ENCODE measurements around the gene LPA.

Gene LPA

GRCh38 chr6:160510199-160510598, 153.9 kb downstream of the LPA start:
- H3K4me3 ChIP-seq (ENCODE audit: low read depth, low read length) = no peak overlapping the region
- in situ Hi-C loops (cut with HindIII; ENCODE audit: low sequenced_read_pairs) = no loop called here
- DNase-seq (ENCODE audit: low read depth) = no peak
- TF ChIP-seq CTCF (IDR thresholded peaks at IDR 0.05; ENCODE audit: low read depth, low read length, missing control alignments) = no peak

- no peak for DNase-seq (ENCODE audit: low read depth)
Measured at GRCh38 chr6:160509610-160510009, 154.5 kb downstream of the LPA start.

GRCh38 chr6:160508599-160508998, 155.5 kb downstream of the LPA start:
- DNase-seq (ENCODE audit: low read depth) = no peak
- TF ChIP-seq CTCF (IDR thresholded peaks at IDR 0.05; ENCODE audit: low read depth, low read length, missing control alignments) = no peak
- in situ Hi-C loops (cut with HindIII; ENCODE audit: low sequenced_read_pairs) = no loop called here
- no peak overlapping the region for H3K4me3 ChIP-seq (ENCODE audit: low read depth, low read length)

More at GRCh38 chr6:160509610-160510009, 154.5 kb downstream of the LPA start:
- H3K4me3 ChIP-seq (ENCODE audit: low read depth, low read length) = no peak overlapping the region
- no peak for TF ChIP-seq CTCF (IDR thresholded peaks at IDR 0.05; ENCODE audit: low read depth, low read length, missing control alignments)
- in situ Hi-C loops (cut with HindIII; ENCODE audit: low sequenced_read_pairs) = no loop called here

GRCh38 chr6:160507420-160507819, 156.7 kb downstream of the LPA start:
- DNase-seq (ENCODE audit: low read depth) = no peak
- TF ChIP-seq CTCF (IDR thresholded peaks at IDR 0.05; ENCODE audit: low read depth, low read length, missing control alignments) = no peak
- in situ Hi-C loops (cut with HindIII; ENCODE audit: low sequenced_read_pairs) = no loop called here
- no peak overlapping the region for H3K4me3 ChIP-seq (ENCODE audit: low read depth, low read length)

- no peak for DNase-seq (ENCODE audit: low read depth)
- TF ChIP-seq CTCF (IDR thresholded peaks at IDR 0.05; ENCODE audit: low read depth, low read length, missing control alignments) = no peak
- no peak overlapping the region for H3K4me3 ChIP-seq (ENCODE audit: low read depth, low read length)
- in situ Hi-C loops (cut with HindIII; ENCODE audit: low sequenced_read_pairs) = no loop called here
Measured at GRCh38 chr6:160505970-160506369, 158.1 kb downstream of the LPA start.

GRCh38 chr6:160500639-160501038, 163.4 kb downstream of the LPA start:
- in situ Hi-C loops (cut with HindIII; ENCODE audit: low sequenced_read_pairs) = no loop called here
- no peak overlapping the region for H3K4me3 ChIP-seq (ENCODE audit: low read depth, low read length)
- DNase-seq (ENCODE audit: low read depth) = no peak
- no peak for TF ChIP-seq CTCF (IDR thresholded peaks at IDR 0.05; ENCODE audit: low read depth, low read length, missing control alignments)

- no peak for DNase-seq (ENCODE audit: low read depth)
- no peak overlapping the region for H3K4me3 ChIP-seq (ENCODE audit: low read depth, low read length)
- no peak for TF ChIP-seq CTCF (IDR thresholded peaks at IDR 0.05; ENCODE audit: low read depth, low read length, missing control alignments)
- in situ Hi-C loops (cut with HindIII; ENCODE audit: low sequenced_read_pairs) = no loop called here
Measured at GRCh38 chr6:160494576-160494975, 169.5 kb downstream of the LPA start.

All from astrocyte of the cerebellum (primary cell).